22Rv1 (cell line): ENCODE data around the gene FGD1.

Source experiments
- CTCF ChIP-seq: fragments of 450-650 bp; IDR thresholded peaks from 2 replicates; pipeline ENCODE4 v1.5.1; 2017; ENCODE audit warnings: mild to moderate bottlenecking
- ZFX ChIP-seq: fragments of 450-650 bp; IDR thresholded peaks from 2 replicates; pipeline ENCODE4 v1.6.1; 2017; ENCODE audit warnings: antibody characterized with exemption, borderline replicate concordance

DNA sequence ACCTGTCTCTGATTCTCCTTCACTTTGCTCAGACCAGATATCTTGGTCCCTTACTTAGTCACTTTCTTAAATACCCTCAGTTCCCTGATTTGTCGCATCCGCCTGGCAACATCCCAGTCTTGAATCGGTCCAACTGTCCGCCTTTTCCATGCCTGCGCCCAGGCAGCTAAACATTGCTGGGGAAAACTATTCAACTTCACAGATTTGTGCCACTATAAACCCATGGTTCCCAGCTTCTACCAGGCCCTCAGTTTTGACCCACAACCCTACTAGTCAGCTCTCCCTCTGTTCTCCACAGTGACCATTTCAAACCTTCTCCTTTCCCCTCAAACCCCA is 451 bp upstream of the FGD1 start:
- TF ChIP-seq CTCF (no peak), ZFX (no peak)
